Body of pancreas (tissue), 4 donors: Measurements from ENCODE around the gene ALCAM. TPM values are rescaled to one million over a fixed set of nuclear protein-coding genes. Genes with fewer than 3 reads are reported as not detected.

Experiments
- ATAC-seq: fragments of 150-250 bp; one replicate; pipeline ENCODE4 v1.9.1; 2016
- DNase-seq, 4 donors: peaks; one replicate each; pipeline ENCODE4 v3.0.0-alpha.2; 2019
- H3K27ac ChIP-seq, 4 donors: fragments of 200-600 bp; sonication (generic); 1 replicate in 3 of 4; 2 replicates in 1 of 4; pipeline versions ENCODE4 v1.5.1 to v1.6.1; 2016 to 2019; ENCODE audit warnings: mild to moderate bottlenecking in 1 of 4, mixed read lengths in 1 of 4, moderate library complexity in 1 of 4
- H3K27me3 ChIP-seq, 2 donors: fragments of 200-600 bp; sonication (generic); one replicate each; pipeline ENCODE4 v1.6.0; 2016; ENCODE audit warnings: mild to moderate bottlenecking in 1 of 2
- H3K36me3 ChIP-seq, 2 donors: fragments of 200-600 bp; sonication (generic); replicated peaks in 1 of 2; 2 replicates each; pipeline ENCODE4 v1.5.1; 2016; ENCODE audit warnings: low read depth in 2 of 2; ENCODE audit not compliant: insufficient read depth in 1 of 2
- H3K4me1 ChIP-seq: fragments of 200-600 bp; sonication (generic); one replicate; pipeline ENCODE4 v1.6.0; 2016
- H3K4me3 ChIP-seq, 2 donors: fragments of 200-600 bp; sonication (generic); 1 replicate in 1 of 2; 2 replicates in 1 of 2; pipeline ENCODE4 v1.5.1; 2016 to 2019
- H3K9me3 ChIP-seq, 3 donors: fragments of 200-600 bp; sonication (generic); 1 replicate in 2 of 3; 2 replicates in 1 of 3; pipeline ENCODE4 v1.5.1; 2016
- POLR2A ChIP-seq, 3 donors: fragments of 450-650 bp; IDR thresholded peaks; one replicate each; pipeline ENCODE4 v1.6.1; 2016; ENCODE audit warnings: antibody characterized with exemption in 3 of 3, mild to moderate bottlenecking in 2 of 3
- WGBS, 2 donors: methylation state at CpG; one replicate each; pipeline ENCODE4 v1.1.5; 2017; 5-methylcytosine and 5-hydroxymethylcytosine counted together
- intact Hi-C: fragments of 100-400 bp; cut with DNase I; formaldehyde crosslinking; loops from one replicate; pipeline ENCODE4 v1.15.1; 2023
- total RNA-seq, 2 donors: library from RNA; depleted of rRNA; stranded (reverse); fragments of >200 nt; gene quantifications; one replicate each; pipeline ENCODE4 v1.1.0, GENCODE V29; 2016
- TF ChIP-seq, protein P1 (sequence below), 7 experiments: fragments of 450-650 bp in 4 of 7; fragments of 200-600 bp in 3 of 7; sonication (generic) in 3 of 7; IDR thresholded peaks; one replicate each; pipeline ENCODE4 v1.5.1; 2016 to 2019; ENCODE audit warnings: antibody characterized with exemption in 7 of 7

ALCAM gene
- total RNA-seq, 2 donors from 2014 or later = 34.8 to 35.3 TPM

DNA sequence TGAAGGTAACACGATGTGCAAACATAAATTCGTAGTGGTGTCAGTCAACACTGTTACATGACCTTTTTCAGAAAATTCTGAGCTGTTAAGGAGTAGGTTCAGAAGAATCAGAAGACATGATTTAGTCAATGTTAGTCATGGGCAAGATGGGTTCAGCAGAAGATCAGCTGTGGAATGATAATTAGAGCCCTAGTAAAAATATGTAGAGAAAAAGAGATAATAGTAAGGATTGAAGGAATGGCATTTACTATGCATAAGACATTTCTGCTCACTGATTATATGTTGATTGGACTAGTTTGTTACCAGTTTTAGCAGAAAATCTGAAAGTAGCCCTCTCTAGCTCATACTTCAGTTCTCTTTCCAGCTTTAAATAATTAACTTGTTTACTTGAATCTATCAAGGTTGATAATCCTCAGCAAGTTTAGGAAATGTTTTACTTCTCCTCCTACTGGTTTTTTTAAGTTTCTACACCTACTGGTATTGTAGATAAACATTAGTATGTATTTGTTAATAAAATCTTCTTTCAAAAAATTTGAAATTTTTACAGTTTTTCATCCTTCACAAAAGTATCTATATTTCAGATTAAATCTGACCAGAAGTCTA, 98.6 kb downstream of the ALCAM start:
- Histone ChIP-seq H3K36me3 (no peaks in the 10 kb centered on the region), H3K4me3 (no peak overlapping the region), H3K9me3 (no peaks in the 10 kb centered on the region), H3K27me3 (no peaks in the 10 kb centered on the region), H3K27ac (no peak overlapping the region), H3K4me1 (peaks cover 10% of the 10 kb centered on the region)
- TF ChIP-seq POLR2A (IDR thresholded peaks at IDR 0.05) = no peak
- TF ChIP-seq, protein P1, sequence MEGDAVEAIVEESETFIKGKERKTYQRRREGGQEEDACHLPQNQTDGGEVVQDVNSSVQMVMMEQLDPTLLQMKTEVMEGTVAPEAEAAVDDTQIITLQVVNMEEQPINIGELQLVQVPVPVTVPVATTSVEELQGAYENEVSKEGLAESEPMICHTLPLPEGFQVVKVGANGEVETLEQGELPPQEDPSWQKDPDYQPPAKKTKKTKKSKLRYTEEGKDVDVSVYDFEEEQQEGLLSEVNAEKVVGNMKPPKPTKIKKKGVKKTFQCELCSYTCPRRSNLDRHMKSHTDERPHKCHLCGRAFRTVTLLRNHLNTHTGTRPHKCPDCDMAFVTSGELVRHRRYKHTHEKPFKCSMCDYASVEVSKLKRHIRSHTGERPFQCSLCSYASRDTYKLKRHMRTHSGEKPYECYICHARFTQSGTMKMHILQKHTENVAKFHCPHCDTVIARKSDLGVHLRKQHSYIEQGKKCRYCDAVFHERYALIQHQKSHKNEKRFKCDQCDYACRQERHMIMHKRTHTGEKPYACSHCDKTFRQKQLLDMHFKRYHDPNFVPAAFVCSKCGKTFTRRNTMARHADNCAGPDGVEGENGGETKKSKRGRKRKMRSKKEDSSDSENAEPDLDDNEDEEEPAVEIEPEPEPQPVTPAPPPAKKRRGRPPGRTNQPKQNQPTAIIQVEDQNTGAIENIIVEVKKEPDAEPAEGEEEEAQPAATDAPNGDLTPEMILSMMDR (IDR thresholded peaks at IDR 0.05) = no peak
- ATAC-seq (no peak), DNase-seq (no peak)
- 47 to 60% methylated on average over 2 of the region's 2 CpGs for WGBS, 2 donors
- intact Hi-C loops = no loop called here

DNA sequence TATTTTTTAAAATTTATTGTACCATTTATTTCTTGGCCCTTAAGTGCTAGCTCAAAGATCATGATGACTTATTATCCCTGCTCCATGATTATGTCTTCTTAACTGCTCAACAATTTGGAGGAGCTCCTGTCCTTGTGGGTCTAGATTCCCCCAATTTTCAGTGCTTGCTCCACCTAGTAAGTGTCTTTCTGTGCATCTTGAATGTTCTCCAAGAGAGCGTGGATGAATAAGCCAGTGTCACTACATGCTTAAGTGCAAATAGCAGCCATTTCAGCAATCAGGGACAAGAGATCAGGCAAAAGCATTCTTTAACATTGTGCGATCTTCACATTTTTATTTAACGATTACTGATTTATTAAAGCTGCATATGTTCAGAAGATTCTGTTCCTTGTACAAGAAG, 99.4 kb downstream of the ALCAM start:
- no peaks in the 10 kb centered on the region for H3K9me3 ChIP-seq
- no peak for TF ChIP-seq POLR2A (IDR thresholded peaks at IDR 0.05)
- TF ChIP-seq, protein P1 (IDR thresholded peaks at IDR 0.05) = no peak
- intact Hi-C loops = no loop called here
- no peaks in the 10 kb centered on the region for H3K36me3 ChIP-seq
- ATAC-seq (no peak), DNase-seq (no peak)
- no peak overlapping the region for H3K4me3 ChIP-seq
- H3K27ac ChIP-seq = no peak overlapping the region
- H3K4me1 ChIP-seq = peaks cover 10% of the 10 kb centered on the region
- H3K27me3 ChIP-seq = no peaks in the 10 kb centered on the region
- 90 to 91% methylated on average over 3 of the region's 3 CpGs for WGBS, 2 donors

DNA sequence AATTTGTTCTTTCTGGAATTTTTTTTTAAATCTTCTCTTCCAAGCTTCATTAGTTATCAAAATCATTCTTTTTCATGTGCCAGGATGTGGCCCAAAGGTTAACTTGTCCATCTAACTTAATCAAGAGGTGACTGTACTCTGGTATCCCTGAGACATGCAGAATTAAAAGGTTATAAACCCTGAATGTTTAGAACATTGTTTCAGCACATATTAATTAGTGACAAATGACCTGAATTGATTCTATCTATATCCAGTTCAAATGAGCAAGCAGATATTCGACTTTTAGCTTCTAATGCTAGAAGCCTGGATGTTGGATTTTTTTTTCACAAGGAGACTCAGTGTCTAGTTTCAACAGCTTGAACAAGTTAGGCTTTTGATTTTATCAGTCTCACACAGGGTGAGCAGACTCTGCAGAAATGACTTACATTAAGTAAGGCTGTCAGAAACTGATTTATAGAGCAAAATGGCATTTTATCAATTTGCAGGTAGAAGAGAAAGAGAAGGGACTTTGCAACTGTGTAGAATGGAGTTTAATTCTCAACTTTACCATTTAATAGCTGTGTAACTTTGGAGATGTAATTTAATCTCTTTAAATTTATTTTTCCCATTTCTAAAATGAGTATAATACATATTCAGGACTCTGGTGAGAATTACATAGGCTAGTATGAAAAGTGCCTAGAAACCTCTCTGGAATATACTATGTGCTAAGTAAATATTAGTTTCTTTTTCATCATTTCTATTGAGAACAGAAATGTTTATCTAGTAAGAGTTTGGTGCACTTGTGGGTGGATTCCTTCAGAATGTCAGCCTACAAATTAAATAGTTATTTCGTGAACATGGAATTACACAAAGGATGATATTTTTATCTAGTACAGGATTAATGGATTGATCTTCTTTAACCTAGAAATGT, 100.0 kb downstream of the ALCAM start:
- no peak for ATAC-seq
- whole genome bisulfite sequencing, 2 donors = 36 to 44% methylated on average over 2 of the region's 2 CpGs
- no peaks in the 10 kb centered on the region for H3K27me3 ChIP-seq

DNA sequence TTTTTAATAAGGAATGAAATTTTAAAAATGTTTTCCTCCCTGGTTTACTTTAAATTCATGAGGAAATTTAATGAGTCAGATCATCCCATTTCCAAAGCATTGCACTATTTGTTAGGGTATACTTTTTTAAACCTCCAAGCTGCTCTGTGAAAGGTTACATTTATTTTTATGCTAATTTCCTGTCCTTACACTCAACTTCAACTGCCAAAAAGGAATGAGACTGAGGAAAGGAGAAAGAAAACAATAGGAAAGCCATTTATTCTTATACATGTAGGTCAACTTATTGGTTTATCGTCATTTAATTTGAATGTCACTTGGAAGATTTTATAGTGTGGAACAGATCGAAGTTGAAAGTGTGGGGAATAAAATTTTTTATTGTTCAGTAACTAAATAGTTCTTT, 104.1 kb downstream of the ALCAM start:
- 93 to 94% methylated on average over 2 of the region's 2 CpGs for WGBS, 2 donors
- Histone ChIP-seq H3K36me3 (no peaks in the 10 kb centered on the region), H3K9me3 (no peaks in the 10 kb centered on the region), H3K27me3 (no peaks in the 10 kb centered on the region), H3K4me1 (peaks cover 4% of the 10 kb centered on the region), H3K4me3 (no peak overlapping the region), H3K27ac (no peak overlapping the region)
- ATAC-seq = no peak
- DNase-seq = no peak
- TF ChIP-seq, protein P1 (IDR thresholded peaks at IDR 0.05) = no peak
- TF ChIP-seq POLR2A (IDR thresholded peaks at IDR 0.05) = no peak
- intact Hi-C loops = no loop called here

More for the DNA sequence above, 100.0 kb downstream of the ALCAM start:
- Histone ChIP-seq H3K27ac (no peak overlapping the region), H3K9me3 (no peaks in the 10 kb centered on the region), H3K36me3 (no peaks in the 10 kb centered on the region), H3K4me1 (peaks cover 10% of the 10 kb centered on the region), H3K4me3 (no peak overlapping the region)
- no peak for TF ChIP-seq POLR2A (IDR thresholded peaks at IDR 0.05)
- TF ChIP-seq, protein P1 (IDR thresholded peaks at IDR 0.05) = no peak
- no peak for DNase-seq
- intact Hi-C loops = no loop called here
